ENCODE measurements around the gene HIPK1.

DNA sequence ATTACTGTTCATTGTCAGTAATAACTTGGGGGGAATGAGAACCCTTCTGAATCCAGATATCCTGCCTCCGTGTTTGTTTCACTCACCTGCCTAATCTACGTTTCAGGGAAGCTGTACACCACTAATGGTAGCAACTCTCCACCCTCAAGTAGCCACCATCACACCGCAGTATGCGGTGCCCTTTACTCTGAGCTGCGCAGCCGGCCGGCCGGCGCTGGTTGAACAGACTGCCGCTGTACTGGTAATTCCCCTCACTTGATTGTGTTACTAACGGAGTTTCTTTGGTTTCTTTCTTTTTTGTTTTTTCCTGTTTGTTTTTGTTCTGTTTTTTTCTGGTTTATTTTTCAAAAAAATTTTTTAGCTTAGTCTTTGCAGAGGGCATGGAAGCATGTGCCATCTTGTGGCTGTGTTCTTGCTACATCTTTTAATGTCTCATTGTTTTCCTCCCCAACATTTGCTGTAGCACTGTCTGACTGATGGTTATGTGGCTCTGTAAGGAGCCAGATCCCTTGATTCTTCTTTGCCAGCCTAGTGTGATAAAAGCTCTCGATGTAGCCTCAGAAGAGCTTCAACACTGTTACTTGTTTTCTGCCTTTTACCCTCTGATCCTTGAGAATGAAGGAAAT, 34.3 kb downstream of the HIPK1 start:
- TF ChIP-seq POLR2A (IDR thresholded peaks at IDR 0.05; ENCODE audit: low read length) = no peak
- no peak for TF ChIP-seq GATA1 (IDR thresholded peaks at IDR 0.05; ENCODE audit: low read depth, low read length)
